Caco-2 (cell line): Measurements from ENCODE around the gene PPP2R5A. TPM values are rescaled to one million over a fixed set of nuclear protein-coding genes. Genes with fewer than 3 reads are reported as not detected.

ENCODE experiments used
- BruUV-seq: library from RNA; stranded (reverse); fragments of 400-500 nt; replicated peaks from 2 replicates; lab custom pipeline; 2021; lab: Mats Ljungman, UMichigan
- CTCF ChIA-PET: fragments of 300-600 bp; sonication (Branson Sonifier 250); formaldehyde crosslinking; loops from one replicate; lab custom pipeline; 2022; ENCODE audit warnings: antibody characterized with exemption; lab: Charles Lee
- POLR2A ChIA-PET: fragments of 300-600 bp; sonication (Branson Sonifier 250); formaldehyde crosslinking; loops from one replicate; lab custom pipeline; 2022; ENCODE audit warnings: antibody characterized with exemption; lab: Charles Lee
- DNase-seq, 2 experiments: peaks; one replicate each; pipeline versions ENCODE4 v3.0.0 to v3.0.0-alpha.2; 2020 to 2022
- H3K27me3 ChIP-seq: replicated peaks from 2 replicates; pipeline ENCODE4 v1.6.0; 2011; ENCODE audit warnings: low read length; ENCODE audit not compliant: control insufficient read depth, insufficient read depth
- H3K36me3 ChIP-seq: 2 replicates; pipeline ENCODE4 v1.5.1; 2011; ENCODE audit warnings: low read length; ENCODE audit not compliant: control insufficient read depth, insufficient read depth
- H3K4me1 ChIP-seq: fragments of 250-450 bp; sonication (Bioruptor Pico); 2 replicates; pipeline ENCODE4 v1.5.1; 2020; ENCODE audit warnings: mild to moderate bottlenecking
- H3K4me3 ChIP-seq: 2 replicates; pipeline ENCODE4 v1.5.1; 2011; ENCODE audit warnings: low read depth, mild to moderate bottlenecking, control low read depth, low read length
- H3K9me3 ChIP-seq: fragments of 250-450 bp; sonication (Bioruptor Pico); 2 replicates; pipeline ENCODE4 v1.5.1; 2020; ENCODE audit warnings: mild to moderate bottlenecking, moderate library complexity
- H3K27ac Mint-ChIP-seq: one replicate; pipeline ENCODE4 v1.8.0; 2022; ENCODE audit warnings: mixed read lengths; ENCODE audit not compliant: unreplicated experiment
- H3K27me3 Mint-ChIP-seq: one replicate; pipeline ENCODE4 v1.8.0; 2022; ENCODE audit warnings: mixed read lengths; ENCODE audit not compliant: insufficient read depth, unreplicated experiment
- H3K36me3 Mint-ChIP-seq: one replicate; pipeline ENCODE4 v1.8.0; 2022; ENCODE audit warnings: mild to moderate bottlenecking, mixed read lengths; ENCODE audit not compliant: insufficient read depth, unreplicated experiment
- H3K4me1 Mint-ChIP-seq: one replicate; pipeline ENCODE4 v1.8.0; 2022; ENCODE audit warnings: low read depth, mixed read lengths; ENCODE audit not compliant: unreplicated experiment
- H3K4me3 Mint-ChIP-seq: one replicate; pipeline ENCODE4 v1.8.0; 2022; ENCODE audit warnings: mild to moderate bottlenecking, moderate library complexity, mixed read lengths; ENCODE audit not compliant: unreplicated experiment
- H3K9me3 Mint-ChIP-seq: one replicate; pipeline ENCODE4 v1.8.0; 2022; ENCODE audit warnings: mixed read lengths; ENCODE audit not compliant: unreplicated experiment
- CTCF ChIP-seq, 2 experiments: fragments of 200-600 bp in 1 of 2; IDR thresholded peaks; 1 replicate in 1 of 2; 2 replicates in 1 of 2; pipeline versions ENCODE4 v1.5.1 to v1.8.0; 2011 to 2022; ENCODE audit warnings: antibody characterized with exemption in 1 of 2, control low read depth in 1 of 2, inconsistent platforms in 1 of 2, low read depth in 1 of 2, low read length in 1 of 2, mild to moderate bottlenecking in 1 of 2, moderate library complexity in 1 of 2; ENCODE audit not compliant: insufficient read depth in 1 of 2, severe bottlenecking in 1 of 2, unreplicated experiment in 1 of 2
- intact Hi-C: fragments of 100-400 bp; cut with micrococcal nuclease; formaldehyde crosslinking; loops from one replicate; pipeline ENCODE4 v1.10.0; 2022; ENCODE audit not compliant: unreplicated experiment
- total RNA-seq: library from RNA; stranded (reverse); gene quantifications from 2 replicates; pipeline ENCODE4 v1.2.3, GENCODE V29; 2022

Gene PPP2R5A
- total RNA-seq, 1 experiment from 2014 or later, result 49.4 TPM

- DNase-seq, result no peak
- H3K4me3 Mint-ChIP-seq, result no peak overlapping the region
- H3K27me3 ChIP-seq, result no peaks in the 10 kb centered on the region
- ChIA-PET CTCF (no interaction called here), POLR2A (no interaction called here)
- no peaks in the 10 kb centered on the region for H3K4me1 ChIP-seq
- no peaks in the 10 kb centered on the region for H3K4me1 Mint-ChIP-seq
- peaks cover 19% of the 10 kb centered on the region for H3K36me3 Mint-ChIP-seq
- intact Hi-C loops, result no loop called here
- H3K27me3 Mint-ChIP-seq, result no peaks in the 10 kb centered on the region
- H3K36me3 ChIP-seq, result no peaks in the 10 kb centered on the region; the same call in 1 of the 2 replicates
- no peak overlapping the region for H3K4me3 ChIP-seq
- no peak overlapping the region for H3K27ac Mint-ChIP-seq
- H3K9me3 ChIP-seq, result peaks cover 5% of the 10 kb centered on the region
- H3K9me3 Mint-ChIP-seq, result peaks cover 16% of the 10 kb centered on the region
- no TSS peak for BruUV-seq
- no peak for TF ChIP-seq CTCF (IDR thresholded peaks at IDR 0.05; ENCODE audit: insufficient read depth in 1 of 2, low read depth in 1 of 2, low read length in 1 of 2, severe bottlenecking in 1 of 2, unreplicated experiment in 1 of 2)
Observed at GRCh38 chr1:212401838-212402582, 116.8 kb downstream of the PPP2R5A start.

GRCh38 chr1:212402666-212403321 is 117.6 kb downstream of the PPP2R5A start:
- no peak for DNase-seq
- no peaks in the 10 kb centered on the region for H3K4me1 ChIP-seq
- ChIA-PET POLR2A (no interaction called here), CTCF (no interaction called here)
- Mint-ChIP-seq H3K27ac (no peak overlapping the region), H3K4me1 (no peaks in the 10 kb centered on the region), H3K27me3 (no peaks in the 10 kb centered on the region), H3K9me3 (peaks cover 10% of the 10 kb centered on the region), H3K4me3 (no peak overlapping the region), H3K36me3 (peaks cover 26% of the 10 kb centered on the region)
- H3K9me3 ChIP-seq, result no peaks in the 10 kb centered on the region
- no peak overlapping the region for H3K4me3 ChIP-seq
- no peaks in the 10 kb centered on the region for H3K27me3 ChIP-seq
- intact Hi-C loops, result no loop called here
- H3K36me3 ChIP-seq, result no peaks in the 10 kb centered on the region; the same call in 1 of the 2 replicates
- TF ChIP-seq CTCF (IDR thresholded peaks at IDR 0.05; ENCODE audit: insufficient read depth in 1 of 2, low read depth in 1 of 2, low read length in 1 of 2, severe bottlenecking in 1 of 2, unreplicated experiment in 1 of 2), result no peak
- BruUV-seq, result no TSS peak

- Histone ChIP-seq H3K27me3 (no peaks in the 10 kb centered on the region), H3K9me3 (no peaks in the 10 kb centered on the region), H3K4me3 (no peak overlapping the region), H3K36me3 (peaks cover 2% of the 10 kb centered on the region; the same call in 1 of the 2 replicates), H3K4me1 (peaks cover 7% of the 10 kb centered on the region)
- BruUV-seq, result no TSS peak
- CTCF ChIA-PET, result interaction anchor here (1.3 kb wide), 1 partner anchor 45 kb away, joined by 4 read pairs; no protein-coding TSS in a partner anchor
- TF ChIP-seq CTCF (IDR thresholded peaks at IDR 0.05; ENCODE audit: insufficient read depth in 1 of 2, low read depth in 1 of 2, low read length in 1 of 2, severe bottlenecking in 1 of 2, unreplicated experiment in 1 of 2), result no peak
- Mint-ChIP-seq H3K9me3 (no peaks in the 10 kb centered on the region), H3K36me3 (peaks cover 21% of the 10 kb centered on the region), H3K4me3 (no peak overlapping the region), H3K27me3 (no peaks in the 10 kb centered on the region), H3K4me1 (peaks cover 17% of the 10 kb centered on the region), H3K27ac (no peak overlapping the region)
- POLR2A ChIA-PET, result no interaction called here
- intact Hi-C loops, result no loop called here
- no peak for DNase-seq
Observed at GRCh38 chr1:212410231-212410820, 125.1 kb downstream of the PPP2R5A start.
